ENCODE measurements around the gene PIK3CB. TPM values are rescaled to one million over a fixed set of nuclear protein-coding genes. Genes with fewer than 3 reads are reported as not detected.

Gene PIK3CB
- polyA plus RNA-seq (2013, experiment 1 of 4), result 25.7 TPM
- 26.8 TPM for polyA plus RNA-seq (2013, experiment 2 of 4)
- 17.9 TPM for polyA plus RNA-seq (2013, experiment 3 of 4)
- polyA plus RNA-seq (2013, experiment 4 of 4), result 19.5 TPM

DNA sequence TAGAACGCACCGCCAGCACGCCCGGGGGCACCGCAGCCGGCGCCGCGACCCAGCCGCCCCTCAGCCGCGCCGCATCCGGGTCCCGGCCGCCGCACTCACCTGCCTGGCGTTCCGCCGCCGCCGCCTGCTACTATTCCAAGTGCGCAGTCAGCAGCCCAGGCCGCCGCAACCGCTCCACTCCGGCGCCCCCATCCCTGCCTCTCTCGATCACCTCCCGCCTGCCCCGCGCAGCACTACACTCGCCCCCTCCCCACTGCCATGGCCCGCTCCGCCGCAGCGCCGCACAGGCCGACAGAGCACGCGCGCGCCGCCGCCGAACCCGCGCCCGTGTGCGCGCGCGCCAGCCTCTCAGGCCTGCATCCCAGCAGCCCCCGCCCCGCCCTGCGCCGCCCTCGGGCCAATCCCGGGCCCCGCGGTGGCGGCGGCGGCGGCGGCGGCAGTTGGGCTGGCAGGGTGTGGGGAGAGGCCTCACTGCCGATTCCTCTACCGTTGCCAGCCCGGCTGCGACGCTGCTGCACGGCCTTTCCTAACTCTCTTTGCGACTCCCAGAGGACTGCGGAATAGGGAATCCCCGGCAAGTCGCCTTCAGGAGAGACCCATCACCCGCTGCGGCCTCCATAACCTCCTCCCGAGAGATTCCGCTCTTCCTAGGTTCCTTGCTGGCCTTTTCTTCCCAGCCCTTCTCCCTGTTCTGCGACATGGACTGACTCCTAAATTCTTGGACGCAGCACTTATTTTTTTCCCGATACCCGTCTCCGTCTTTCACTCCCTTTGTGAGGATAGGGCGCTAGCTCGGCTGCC, at the start of gene PIK3CB:
PIK3CB (minus strand) TSS at position 333 of the 801 bp plus-strand sequence. CDS start 75,585 bp downstream, outside the sequence.
- Histone ChIP-seq H3K4me1 (ENCODE audit: control insufficient read depth, insufficient read depth, low read length) (no peaks in the 10 kb centered on the region), H3K4me3 (ENCODE audit: insufficient read depth, low read depth, low read length) (peak within 1 kb of the TSS; percentile 72), H3K36me3 (ENCODE audit: control insufficient read depth, insufficient read depth, low read length) (no peaks in the 10 kb centered on the region), H3K27me3 (ENCODE audit: control insufficient read depth, insufficient read depth, low read length, poor library complexity, severe bottlenecking) (no peaks in the 10 kb centered on the region), H3K27ac (ENCODE audit: insufficient read depth, low read depth, low read length, poor library complexity, severe bottlenecking) (peak within 1 kb of the TSS; percentile 96), H3K9me3 (ENCODE audit: control insufficient read depth, low read length) (no peaks in the 10 kb centered on the region)
- WGBS, 2 experiments, result 1% methylated on average over 88 of the region's 88 CpGs

DNA sequence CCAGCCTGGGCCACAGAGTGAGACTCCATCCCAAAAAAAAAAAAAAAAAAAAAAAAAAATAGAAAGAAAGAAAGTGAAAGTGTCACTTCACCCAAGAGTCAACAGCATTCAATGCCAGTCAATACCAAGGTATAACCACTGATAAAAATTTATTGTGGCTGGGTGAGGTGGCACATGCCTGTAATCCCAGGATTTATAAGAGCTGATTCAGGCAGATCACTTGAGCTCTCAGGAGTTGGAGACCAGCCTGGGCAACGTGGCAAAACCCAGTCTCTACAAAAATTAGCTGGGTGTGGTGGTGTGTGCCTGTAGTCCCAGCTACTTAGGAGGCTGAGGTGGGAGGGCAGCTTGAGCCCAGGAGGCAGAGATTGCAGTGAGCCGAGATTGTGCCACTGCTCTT, 46.5 kb upstream of the PIK3CB start:
- Histone ChIP-seq H3K4me3 (ENCODE audit: insufficient read depth, low read depth, low read length) (no peak overlapping the region), H3K27me3 (ENCODE audit: control insufficient read depth, insufficient read depth, low read length, poor library complexity, severe bottlenecking) (no peaks in the 10 kb centered on the region), H3K36me3 (ENCODE audit: control insufficient read depth, insufficient read depth, low read length) (no peaks in the 10 kb centered on the region), H3K4me1 (ENCODE audit: control insufficient read depth, insufficient read depth, low read length) (no peaks in the 10 kb centered on the region), H3K9me3 (ENCODE audit: control insufficient read depth, low read length) (no peaks in the 10 kb centered on the region), H3K27ac (ENCODE audit: insufficient read depth, low read depth, low read length, poor library complexity, severe bottlenecking) (no peak overlapping the region)
- WGBS, 2 experiments, result 90 to 91% methylated on average over 2 of the region's 2 CpGs

DNA sequence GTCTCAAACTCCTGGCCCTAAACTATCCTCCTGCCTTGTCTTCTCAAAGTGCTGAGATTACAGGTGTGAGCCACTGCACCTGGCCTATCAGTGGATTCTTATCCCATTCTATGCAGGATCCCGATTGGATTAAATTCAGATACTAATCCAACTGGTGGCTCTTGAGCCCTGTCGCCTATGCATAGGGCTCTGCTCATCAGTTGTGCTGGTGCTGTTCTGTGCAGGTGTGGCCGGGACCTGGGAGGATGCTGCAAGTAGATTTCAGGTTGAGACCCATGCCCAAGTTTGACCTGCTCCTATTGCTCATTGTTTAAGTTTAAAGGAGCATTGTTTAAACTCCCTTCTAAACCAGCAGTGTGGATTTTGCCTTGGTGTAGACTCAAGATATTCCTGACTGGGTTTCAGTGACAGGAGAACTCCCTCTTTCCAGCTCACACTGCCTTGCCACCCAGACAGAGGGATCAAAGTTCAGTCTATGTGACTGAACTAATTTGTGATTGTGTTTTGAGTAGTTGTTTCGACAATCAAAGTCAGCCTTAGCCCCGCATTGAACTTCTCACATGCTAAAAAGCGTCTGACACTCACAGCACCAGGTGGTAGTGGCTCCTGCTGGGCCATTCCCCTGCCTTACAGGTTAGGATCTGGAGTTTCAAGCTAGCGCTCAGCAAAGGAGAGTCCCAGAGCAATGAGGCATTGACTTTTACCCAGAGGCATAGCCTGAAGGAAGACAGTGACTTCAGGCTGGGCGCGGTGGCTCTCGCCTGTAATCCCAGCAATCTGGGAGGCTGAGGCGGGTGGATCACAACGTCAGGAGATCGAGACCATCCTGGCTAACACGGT, 45.0 kb upstream of the PIK3CB start:
- no peaks in the 10 kb centered on the region for H3K4me1 ChIP-seq (ENCODE audit: control insufficient read depth, insufficient read depth, low read length)
- no peaks in the 10 kb centered on the region for H3K36me3 ChIP-seq (ENCODE audit: control insufficient read depth, insufficient read depth, low read length)
- WGBS, 2 experiments, result 53 to 54% methylated on average over 13 to 14 of the region's 14 CpGs
- no peaks in the 10 kb centered on the region for H3K9me3 ChIP-seq (ENCODE audit: control insufficient read depth, low read length)
- H3K27me3 ChIP-seq (ENCODE audit: control insufficient read depth, insufficient read depth, low read length, poor library complexity, severe bottlenecking), result no peaks in the 10 kb centered on the region
- no peak overlapping the region for H3K27ac ChIP-seq (ENCODE audit: insufficient read depth, low read depth, low read length, poor library complexity, severe bottlenecking)
- H3K4me3 ChIP-seq (ENCODE audit: insufficient read depth, low read depth, low read length), result no peak overlapping the region

DNA sequence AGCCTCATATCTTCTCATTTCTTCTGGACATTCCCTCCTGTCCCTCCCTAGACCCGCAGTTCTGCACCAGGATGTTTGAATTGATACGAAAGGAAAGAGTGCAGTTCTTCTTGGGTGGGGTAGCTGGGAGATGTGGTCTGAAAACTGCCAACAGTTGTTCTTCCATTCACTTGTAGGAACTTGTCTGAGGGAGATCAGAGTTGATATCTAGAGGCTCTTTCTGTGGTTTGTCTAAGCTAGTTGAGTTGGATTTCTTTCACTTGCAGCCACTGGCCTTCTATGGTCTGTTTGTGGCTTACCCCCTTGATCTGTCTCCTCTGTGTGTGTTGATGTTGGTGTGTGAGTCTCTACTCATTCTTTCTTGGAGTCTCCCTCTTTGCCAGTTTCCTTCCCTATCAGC, 42.5 kb upstream of the PIK3CB start:
- no peak overlapping the region for H3K27ac ChIP-seq (ENCODE audit: insufficient read depth, low read depth, low read length, poor library complexity, severe bottlenecking)
- 92 to 98% methylated on average over 2 of the region's 2 CpGs for WGBS, 2 experiments
- H3K9me3 ChIP-seq (ENCODE audit: control insufficient read depth, low read length), result no peaks in the 10 kb centered on the region
- no peaks in the 10 kb centered on the region for H3K27me3 ChIP-seq (ENCODE audit: control insufficient read depth, insufficient read depth, low read length, poor library complexity, severe bottlenecking)
- no peaks in the 10 kb centered on the region for H3K4me1 ChIP-seq (ENCODE audit: control insufficient read depth, insufficient read depth, low read length)
- no peaks in the 10 kb centered on the region for H3K36me3 ChIP-seq (ENCODE audit: control insufficient read depth, insufficient read depth, low read length)
- H3K4me3 ChIP-seq (ENCODE audit: insufficient read depth, low read depth, low read length), result no peak overlapping the region

DNA sequence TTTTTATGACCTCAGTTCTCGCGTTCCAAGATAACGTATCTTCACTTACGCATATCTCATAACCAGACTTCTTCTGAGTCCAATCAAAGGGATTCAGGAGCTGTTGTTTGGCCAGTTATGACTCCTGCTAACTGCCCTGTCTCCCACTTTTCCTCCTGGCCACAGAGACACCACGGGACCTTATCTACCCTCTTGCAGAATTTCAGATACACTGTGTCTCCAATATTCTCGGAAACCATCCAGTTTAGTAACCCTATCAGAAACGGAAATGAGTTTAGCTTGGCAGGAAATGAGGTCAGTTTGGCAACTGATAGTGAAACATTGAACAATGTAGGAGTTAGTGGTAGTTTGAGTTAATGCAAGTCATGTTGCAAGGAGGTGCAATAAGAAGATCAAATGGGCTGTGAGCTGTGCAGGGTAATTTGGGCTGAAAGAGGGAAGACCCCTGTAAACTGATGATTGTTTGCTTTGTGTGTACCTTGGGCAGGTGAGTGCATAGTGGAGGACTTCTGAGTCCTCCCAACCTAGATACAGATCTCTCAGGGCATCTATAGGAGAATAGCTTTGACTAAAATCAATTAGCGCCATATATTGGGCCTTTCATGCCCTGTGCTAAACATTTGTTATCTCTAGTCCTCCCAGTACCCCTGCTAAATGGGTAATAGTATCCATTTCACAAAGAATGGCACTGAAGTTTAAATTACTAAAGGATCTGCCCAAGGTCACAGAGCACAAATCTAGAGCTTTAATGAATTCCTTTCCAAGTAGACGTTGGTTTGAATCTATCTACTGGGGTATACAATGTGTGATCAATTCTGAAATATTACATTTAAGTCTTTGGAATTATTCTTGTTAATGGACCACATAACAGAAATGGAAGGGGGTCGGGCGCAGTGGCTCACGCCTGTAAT, 41.3 kb upstream of the PIK3CB start:
- Histone ChIP-seq H3K4me3 (ENCODE audit: insufficient read depth, low read depth, low read length) (no peak overlapping the region), H3K27ac (ENCODE audit: insufficient read depth, low read depth, low read length, poor library complexity, severe bottlenecking) (no peak overlapping the region), H3K4me1 (ENCODE audit: control insufficient read depth, insufficient read depth, low read length) (no peaks in the 10 kb centered on the region), H3K36me3 (ENCODE audit: control insufficient read depth, insufficient read depth, low read length) (no peaks in the 10 kb centered on the region), H3K27me3 (ENCODE audit: control insufficient read depth, insufficient read depth, low read length, poor library complexity, severe bottlenecking) (no peaks in the 10 kb centered on the region), H3K9me3 (ENCODE audit: control insufficient read depth, low read length) (no peaks in the 10 kb centered on the region)
- WGBS, 2 experiments, result 88 to 92% methylated on average over 12 of the region's 12 CpGs

DNA sequence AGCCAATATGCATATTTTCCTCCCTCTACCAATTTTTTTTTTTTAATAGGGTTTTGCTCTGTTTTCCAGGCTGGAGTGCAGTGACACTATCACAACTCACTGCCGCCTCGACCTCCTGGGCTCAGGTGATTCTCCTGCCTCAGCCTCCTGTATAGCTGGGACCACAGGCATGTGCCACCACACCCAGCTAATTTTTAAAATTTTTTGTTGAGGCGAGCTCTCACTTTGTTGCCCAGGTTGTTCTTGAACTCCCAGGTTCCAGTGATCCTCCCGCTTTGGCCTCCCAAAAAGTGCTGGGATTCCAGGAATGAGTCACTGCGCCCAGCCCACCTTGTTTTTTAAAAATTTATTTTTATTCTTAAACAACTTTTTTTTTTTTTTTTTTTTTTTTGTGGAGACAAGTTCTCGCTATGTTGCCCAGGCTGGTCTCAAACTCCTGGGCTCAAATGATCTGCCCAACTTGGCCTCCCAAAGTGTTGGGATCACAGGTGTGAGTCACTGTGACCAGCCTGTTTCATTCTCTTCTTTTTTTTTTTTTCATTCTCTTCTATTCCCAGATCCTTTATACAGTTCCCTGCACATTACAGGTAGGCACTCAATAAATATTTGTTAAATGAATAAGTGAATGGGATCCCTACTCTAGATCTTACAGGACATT, 40.5 kb upstream of the PIK3CB start:
- no peaks in the 10 kb centered on the region for H3K4me1 ChIP-seq (ENCODE audit: control insufficient read depth, insufficient read depth, low read length)
- no peaks in the 10 kb centered on the region for H3K27me3 ChIP-seq (ENCODE audit: control insufficient read depth, insufficient read depth, low read length, poor library complexity, severe bottlenecking)
- H3K36me3 ChIP-seq (ENCODE audit: control insufficient read depth, insufficient read depth, low read length), result no peaks in the 10 kb centered on the region
- H3K9me3 ChIP-seq (ENCODE audit: control insufficient read depth, low read length), result no peaks in the 10 kb centered on the region
- 91 to 93% methylated on average over 5 to 6 of the region's 6 CpGs for WGBS, 2 experiments
- no peak overlapping the region for H3K4me3 ChIP-seq (ENCODE audit: insufficient read depth, low read depth, low read length)
- no peak overlapping the region for H3K27ac ChIP-seq (ENCODE audit: insufficient read depth, low read depth, low read length, poor library complexity, severe bottlenecking)

DNA sequence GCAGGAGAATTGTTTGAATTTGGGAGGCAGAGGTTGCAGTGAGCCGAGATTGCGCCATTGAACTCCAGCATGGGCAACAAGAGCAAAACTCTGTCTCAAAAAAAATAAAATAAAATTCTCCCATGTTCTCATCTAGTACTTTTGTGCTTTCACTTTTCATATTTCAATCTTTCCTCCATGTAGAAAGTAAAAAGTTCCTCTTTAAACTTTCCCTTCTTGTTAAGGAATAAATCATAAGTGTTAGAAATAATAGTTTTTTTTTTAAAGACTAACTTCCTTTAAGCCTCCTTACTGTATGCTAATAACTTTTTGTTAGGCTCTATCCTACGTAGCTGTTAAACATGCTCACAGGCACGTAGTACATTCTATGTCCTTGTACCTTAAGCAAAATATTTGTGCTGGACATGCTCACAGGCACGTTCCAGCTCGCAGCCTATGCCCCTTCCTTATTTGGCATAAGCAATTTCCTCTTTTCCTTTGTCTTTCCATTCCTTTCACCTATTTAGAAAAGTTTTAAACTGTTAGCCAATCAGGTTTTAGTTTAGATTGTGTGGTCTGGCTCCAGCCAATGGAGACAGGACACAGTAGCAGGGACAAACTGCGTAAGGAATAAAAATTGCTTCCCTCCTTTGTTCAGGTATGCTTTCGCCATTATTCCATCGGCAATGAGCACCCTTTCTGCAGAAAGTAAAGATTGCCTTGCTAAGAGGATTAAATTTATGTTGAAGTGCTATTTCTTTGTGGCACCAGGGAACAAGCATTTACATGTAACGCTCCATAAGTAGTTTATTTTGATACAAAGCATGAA, 38.9 kb upstream of the PIK3CB start:
- Histone ChIP-seq H3K27ac (ENCODE audit: insufficient read depth, low read depth, low read length, poor library complexity, severe bottlenecking) (no peak overlapping the region), H3K9me3 (ENCODE audit: control insufficient read depth, low read length) (no peaks in the 10 kb centered on the region), H3K4me1 (ENCODE audit: control insufficient read depth, insufficient read depth, low read length) (no peaks in the 10 kb centered on the region), H3K4me3 (ENCODE audit: insufficient read depth, low read depth, low read length) (no peak overlapping the region), H3K27me3 (ENCODE audit: control insufficient read depth, insufficient read depth, low read length, poor library complexity, severe bottlenecking) (no peaks in the 10 kb centered on the region), H3K36me3 (ENCODE audit: control insufficient read depth, insufficient read depth, low read length) (no peaks in the 10 kb centered on the region)
- WGBS, 2 experiments, result 84 to 86% methylated on average over 10 of the region's 10 CpGs

DNA sequence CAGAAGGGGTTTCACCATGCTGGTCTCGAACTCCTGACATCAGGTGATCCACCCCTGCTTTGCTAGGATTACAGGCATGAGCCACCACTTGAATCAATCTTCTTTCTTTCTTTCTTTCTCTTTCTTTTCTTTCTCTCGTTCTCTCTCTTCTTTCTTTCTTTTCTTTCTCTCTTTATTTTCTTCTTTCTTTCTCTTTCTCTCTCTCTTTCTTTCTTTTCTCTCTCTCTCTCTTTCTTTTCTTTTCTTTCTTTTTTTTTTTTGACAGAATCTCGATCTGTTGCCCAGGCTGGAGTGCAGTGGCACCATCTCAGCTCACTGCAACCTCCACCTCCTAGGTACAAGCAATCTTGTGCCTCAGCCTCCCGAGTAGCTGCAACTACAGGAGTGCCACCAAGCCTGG, 37.9 kb upstream of the PIK3CB start:
- 86 to 91% methylated on average over 4 of the region's 4 CpGs for WGBS, 2 experiments

DNA sequence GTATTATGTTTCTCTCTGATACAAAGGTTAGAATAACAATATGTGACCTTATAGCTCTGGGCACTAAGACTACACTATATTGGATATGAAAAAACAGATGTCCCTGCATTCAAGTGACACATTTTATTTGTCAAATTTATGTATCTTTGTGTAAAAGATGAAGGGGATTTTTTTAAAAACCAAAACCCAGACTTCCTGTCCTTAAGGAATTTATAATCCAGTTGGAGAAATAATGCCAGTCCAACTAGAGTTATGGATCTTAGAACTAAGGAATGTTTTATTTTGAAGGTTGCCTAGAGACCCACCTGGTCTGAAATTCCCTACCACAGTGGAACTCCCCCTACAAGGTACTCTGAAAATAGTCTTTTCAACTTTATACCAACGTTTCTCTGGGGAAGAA, 33.3 kb upstream of the PIK3CB start:
- no CpG with 5 or more reads among the region's 1 CpG for whole genome bisulfite sequencing, 2 experiments
- Histone ChIP-seq H3K27ac (ENCODE audit: insufficient read depth, low read depth, low read length, poor library complexity, severe bottlenecking) (no peak overlapping the region), H3K9me3 (ENCODE audit: control insufficient read depth, low read length) (no peaks in the 10 kb centered on the region), H3K4me3 (ENCODE audit: insufficient read depth, low read depth, low read length) (no peak overlapping the region), H3K36me3 (ENCODE audit: control insufficient read depth, insufficient read depth, low read length) (no peaks in the 10 kb centered on the region), H3K27me3 (ENCODE audit: control insufficient read depth, insufficient read depth, low read length, poor library complexity, severe bottlenecking) (peaks cover 6% of the 10 kb centered on the region), H3K4me1 (ENCODE audit: control insufficient read depth, insufficient read depth, low read length) (peaks cover 8% of the 10 kb centered on the region)

More for the DNA sequence above, 37.9 kb upstream of the PIK3CB start:
- H3K36me3 ChIP-seq (ENCODE audit: control insufficient read depth, insufficient read depth, low read length), result no peaks in the 10 kb centered on the region
- H3K9me3 ChIP-seq (ENCODE audit: control insufficient read depth, low read length), result no peaks in the 10 kb centered on the region
- H3K4me1 ChIP-seq (ENCODE audit: control insufficient read depth, insufficient read depth, low read length), result no peaks in the 10 kb centered on the region
- no peaks in the 10 kb centered on the region for H3K27me3 ChIP-seq (ENCODE audit: control insufficient read depth, insufficient read depth, low read length, poor library complexity, severe bottlenecking)
- no peak overlapping the region for H3K27ac ChIP-seq (ENCODE audit: insufficient read depth, low read depth, low read length, poor library complexity, severe bottlenecking)
- no peak overlapping the region for H3K4me3 ChIP-seq (ENCODE audit: insufficient read depth, low read depth, low read length)
